Tibial nerve (tissue), 4 donors: ENCODE results near the gene HOXA5. TPM values are rescaled to one million over a fixed set of nuclear protein-coding genes. Genes with fewer than 3 reads are reported as not detected.

Experiments
- DNase-seq, 2 donors: peaks; one replicate each; pipeline ENCODE4 v3.0.0-alpha.2; 2019; ENCODE audit warnings: low spot score in 2 of 2
- H3K27ac ChIP-seq, 4 donors: fragments of 200-600 bp; sonication (generic) in 3 of 4; one replicate each; pipeline ENCODE4 v1.5.1; 2017 to 2019; ENCODE audit warnings: mild to moderate bottlenecking in 1 of 4
- H3K27me3 ChIP-seq, 2 donors: fragments of 200-600 bp; sonication (generic) in 1 of 2; one replicate each; pipeline versions ENCODE4 v1.5.1 to v1.6.0; 2017 to 2019
- H3K36me3 ChIP-seq, 3 donors: fragments of 200-600 bp; sonication (generic); one replicate each; pipeline ENCODE4 v1.5.1; 2018 to 2019
- H3K4me1 ChIP-seq, 4 donors: fragments of 200-600 bp; sonication (generic) in 3 of 4; one replicate each; pipeline ENCODE4 v1.5.1; 2017 to 2019
- H3K4me3 ChIP-seq, 4 donors: fragments of 200-600 bp; sonication (generic) in 3 of 4; one replicate each; pipeline ENCODE4 v1.5.1; 2017 to 2019; ENCODE audit warnings: mild to moderate bottlenecking in 1 of 4, moderate library complexity in 1 of 4
- H3K9me3 ChIP-seq, 4 donors: fragments of 200-600 bp; sonication (generic) in 3 of 4; one replicate each; pipeline ENCODE4 v1.5.1; 2017 to 2019
- EP300 ChIP-seq, 2 donors: sonication (generic); formaldehyde crosslinking; IDR thresholded peaks; one replicate each; pipeline ENCODE4 v1.6.1; 2017; ENCODE audit warnings: antibody characterized with exemption in 2 of 2, mild to moderate bottlenecking in 1 of 2
- POLR2A ChIP-seq, 2 donors: fragments of 450-650 bp; IDR thresholded peaks; one replicate each; pipeline ENCODE4 v1.6.1; 2017; ENCODE audit warnings: antibody characterized with exemption in 2 of 2, mild to moderate bottlenecking in 2 of 2, moderate library complexity in 2 of 2
- WGBS, 2 donors: methylation state at CpG; one replicate each; pipeline ENCODE4 v1.1.5; 2018; 5-methylcytosine and 5-hydroxymethylcytosine counted together
- total RNA-seq, 4 donors: library from RNA; depleted of rRNA; stranded (reverse); fragments of >200 nt; gene quantifications; one replicate each; pipeline ENCODE4 v1.1.0, GENCODE V29; 2016
- TF ChIP-seq, protein P1 (sequence below), 5 experiments: fragments of 200-600 bp in 3 of 5; fragments of 450-650 bp in 2 of 5; sonication (generic) in 3 of 5; IDR thresholded peaks; one replicate each; pipeline ENCODE4 v1.5.1; 2016 to 2019; ENCODE audit warnings: antibody characterized with exemption in 5 of 5, mild to moderate bottlenecking in 3 of 5, moderate library complexity in 2 of 5

The HOXA5 gene
- total RNA-seq, 4 donors from 2014 or later, result 12.0 to 25.9 (median 16.6) TPM

DNA sequence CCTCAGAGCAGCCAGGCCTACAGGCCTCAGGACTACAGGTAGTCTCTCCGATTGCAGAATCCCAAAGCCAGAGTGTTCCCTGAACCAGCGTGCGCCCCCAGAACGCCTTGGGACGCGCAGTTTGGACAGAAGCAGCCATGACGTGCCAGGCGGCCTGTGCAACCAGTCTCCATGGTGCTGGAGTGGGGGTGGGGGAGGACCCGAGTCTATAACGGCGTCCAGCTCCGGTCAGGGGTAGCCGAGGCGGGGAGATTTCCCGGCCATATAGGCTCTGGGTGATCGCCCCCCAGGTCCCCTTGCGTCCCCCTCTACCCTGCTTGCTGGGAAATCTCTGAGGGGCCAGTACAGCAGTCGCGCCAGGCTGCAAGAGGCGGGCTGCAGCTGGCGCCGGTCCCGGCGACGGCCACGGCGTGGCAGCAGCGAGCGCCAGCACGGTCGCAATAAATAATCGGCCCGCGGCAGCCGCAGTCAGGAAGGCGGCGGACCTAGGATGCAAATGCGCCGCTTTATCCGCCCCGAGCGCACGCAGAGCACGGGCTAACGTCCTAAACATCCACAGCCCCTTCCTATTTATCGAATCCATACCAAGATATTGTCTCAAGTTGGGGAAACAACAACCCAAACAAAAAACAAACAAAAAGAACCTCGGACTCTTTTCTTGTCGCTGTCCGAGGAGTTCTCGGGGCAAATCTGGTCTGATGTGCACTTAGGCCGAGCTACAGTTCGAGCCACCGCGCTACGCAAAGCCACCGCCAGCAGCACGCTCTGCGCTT is 7.3 kb upstream of the HOXA5 start:
- Histone ChIP-seq H3K4me3 (peak overlapping the region; percentile 38 to 58 (median 42)), H3K36me3 (no peaks in the 10 kb centered on the region), H3K27me3 (peaks cover 0 to 98% of the 10 kb centered on the region in 2 donors), H3K4me1 (peaks cover 0 to 77% (median 19%) of the 10 kb centered on the region in 4 donors), H3K9me3 (no peaks in the 10 kb centered on the region), H3K27ac (peak overlapping the region in 3 of 4 donors; percentile 87 to 88 (median 88))
- whole genome bisulfite sequencing, 2 donors, result 0 to 1% methylated on average over 50 of the region's 58 CpGs
- DNase-seq, result no peak
- TF ChIP-seq POLR2A (IDR thresholded peaks at IDR 0.05) (peak; percentile 28 to 71), EP300 (IDR thresholded peaks at IDR 0.05) (peak in 1 of 2 donors; percentile 88)
- TF ChIP-seq, protein P1, sequence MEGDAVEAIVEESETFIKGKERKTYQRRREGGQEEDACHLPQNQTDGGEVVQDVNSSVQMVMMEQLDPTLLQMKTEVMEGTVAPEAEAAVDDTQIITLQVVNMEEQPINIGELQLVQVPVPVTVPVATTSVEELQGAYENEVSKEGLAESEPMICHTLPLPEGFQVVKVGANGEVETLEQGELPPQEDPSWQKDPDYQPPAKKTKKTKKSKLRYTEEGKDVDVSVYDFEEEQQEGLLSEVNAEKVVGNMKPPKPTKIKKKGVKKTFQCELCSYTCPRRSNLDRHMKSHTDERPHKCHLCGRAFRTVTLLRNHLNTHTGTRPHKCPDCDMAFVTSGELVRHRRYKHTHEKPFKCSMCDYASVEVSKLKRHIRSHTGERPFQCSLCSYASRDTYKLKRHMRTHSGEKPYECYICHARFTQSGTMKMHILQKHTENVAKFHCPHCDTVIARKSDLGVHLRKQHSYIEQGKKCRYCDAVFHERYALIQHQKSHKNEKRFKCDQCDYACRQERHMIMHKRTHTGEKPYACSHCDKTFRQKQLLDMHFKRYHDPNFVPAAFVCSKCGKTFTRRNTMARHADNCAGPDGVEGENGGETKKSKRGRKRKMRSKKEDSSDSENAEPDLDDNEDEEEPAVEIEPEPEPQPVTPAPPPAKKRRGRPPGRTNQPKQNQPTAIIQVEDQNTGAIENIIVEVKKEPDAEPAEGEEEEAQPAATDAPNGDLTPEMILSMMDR (IDR thresholded peaks at IDR 0.05), result peak; percentile 84 to 94 (median 88)

DNA sequence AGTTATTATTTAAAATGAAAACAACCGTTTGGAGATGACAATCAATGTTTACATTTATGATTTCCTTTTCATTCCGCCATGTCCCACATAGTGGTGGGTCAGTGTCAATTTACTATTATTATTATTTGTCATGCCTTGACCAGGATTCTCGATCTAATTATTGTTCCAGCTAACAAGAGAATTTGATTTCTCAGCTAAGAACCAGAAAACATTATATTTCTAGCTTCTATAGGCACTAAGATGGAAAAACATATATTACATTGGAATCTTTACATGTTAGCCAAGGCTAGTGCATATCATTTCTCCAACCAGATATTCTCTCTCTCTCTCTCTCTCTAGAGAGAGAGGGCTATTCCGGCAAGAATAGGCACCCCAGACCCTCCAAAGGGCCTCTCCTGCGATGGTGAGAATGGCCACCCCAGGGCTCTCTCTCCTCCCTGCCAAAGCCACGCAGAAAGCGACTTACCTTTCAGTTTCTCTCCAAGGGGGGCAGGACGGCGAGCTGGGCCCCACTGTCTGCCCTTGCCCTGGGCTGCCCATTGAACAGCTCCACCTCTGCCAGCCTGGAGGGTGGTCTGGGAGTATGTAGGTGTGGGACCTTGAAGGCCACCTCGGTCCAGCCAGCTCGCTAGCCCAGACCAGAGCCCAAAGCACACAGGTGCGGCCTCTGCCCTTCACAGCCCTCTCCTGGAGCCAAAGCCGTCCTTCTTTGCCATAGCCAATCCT is 6.5 kb upstream of the HOXA5 start:
- Histone ChIP-seq H3K4me1 (peaks cover 0 to 69% (median 12%) of the 10 kb centered on the region in 4 donors), H3K4me3 (peak overlapping the region; percentile 38 to 58 (median 42)), H3K36me3 (peaks cover 0 to 6% (median 0%) of the 10 kb centered on the region in 3 donors), H3K9me3 (no peaks in the 10 kb centered on the region), H3K27ac (peak overlapping the region in 3 of 4 donors; percentile 77 to 88 (median 88)), H3K27me3 (peaks cover 0 to 98% of the 10 kb centered on the region in 2 donors)
- no peak for DNase-seq
- 45 to 57% methylated on average over 7 to 13 of the region's 13 CpGs for WGBS, 2 donors
- TF ChIP-seq EP300 (IDR thresholded peaks at IDR 0.05) (no peak), POLR2A (IDR thresholded peaks at IDR 0.05) (no peak)
- TF ChIP-seq, protein P1 (IDR thresholded peaks at IDR 0.05), result no peak

DNA sequence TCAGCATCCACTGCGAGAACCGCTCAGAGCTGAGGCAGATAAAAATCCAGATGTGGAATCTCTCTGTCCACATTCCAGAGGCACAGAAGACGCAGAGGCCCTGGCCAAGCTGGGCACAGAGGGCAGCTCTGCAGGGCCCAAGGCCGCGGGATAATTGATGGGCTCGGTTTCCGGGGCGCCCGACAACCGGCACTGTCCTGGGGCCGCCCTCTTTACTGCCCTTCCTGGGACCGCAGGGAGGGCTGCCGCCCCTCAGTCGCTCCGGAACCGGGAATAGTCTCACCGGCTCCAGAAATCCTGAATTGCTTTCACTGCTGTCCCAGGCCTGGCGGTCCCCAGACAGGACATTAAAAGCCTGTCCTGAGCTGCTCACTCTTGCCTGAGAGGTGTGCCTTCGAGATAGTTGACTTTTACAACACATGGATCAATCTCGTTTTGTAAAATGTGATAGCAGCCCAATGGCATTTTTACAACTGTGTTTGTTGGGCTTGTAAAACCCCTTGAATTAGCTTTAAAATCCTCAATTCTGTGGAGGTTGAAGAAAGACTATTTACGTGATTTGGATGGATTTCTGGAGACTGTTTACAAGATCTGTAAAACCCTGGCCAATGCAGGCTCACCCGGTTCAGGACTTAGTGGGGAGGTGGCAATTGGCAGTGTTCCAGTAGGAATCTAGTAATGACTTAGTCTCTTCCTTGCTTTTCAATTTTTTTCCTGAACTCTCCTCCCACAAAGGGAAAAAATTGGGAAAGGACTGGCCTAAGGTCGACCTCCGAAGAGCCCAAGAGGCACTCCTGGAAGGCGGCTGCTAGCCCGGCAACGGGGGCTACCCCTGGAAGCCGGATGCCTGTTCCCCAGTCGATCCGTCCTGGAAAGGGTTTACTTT is 5.5 kb upstream of the HOXA5 start:
- Histone ChIP-seq H3K4me3 (peak overlapping the region; percentile 38 to 58 (median 42)), H3K9me3 (no peaks in the 10 kb centered on the region), H3K27ac (peak overlapping the region; percentile 67 to 88 (median 76)), H3K4me1 (peaks cover 0 to 69% (median 11%) of the 10 kb centered on the region in 4 donors), H3K36me3 (peaks cover 0 to 16% (median 0%) of the 10 kb centered on the region in 3 donors), H3K27me3 (peaks cover 0 to 98% of the 10 kb centered on the region in 2 donors)
- 37 to 46% methylated on average over 22 to 29 of the region's 30 CpGs for WGBS, 2 donors
- no peak for DNase-seq
- TF ChIP-seq POLR2A (IDR thresholded peaks at IDR 0.05) (no peak), EP300 (IDR thresholded peaks at IDR 0.05) (no peak)
- TF ChIP-seq, protein P1 (IDR thresholded peaks at IDR 0.05), result no peak

DNA sequence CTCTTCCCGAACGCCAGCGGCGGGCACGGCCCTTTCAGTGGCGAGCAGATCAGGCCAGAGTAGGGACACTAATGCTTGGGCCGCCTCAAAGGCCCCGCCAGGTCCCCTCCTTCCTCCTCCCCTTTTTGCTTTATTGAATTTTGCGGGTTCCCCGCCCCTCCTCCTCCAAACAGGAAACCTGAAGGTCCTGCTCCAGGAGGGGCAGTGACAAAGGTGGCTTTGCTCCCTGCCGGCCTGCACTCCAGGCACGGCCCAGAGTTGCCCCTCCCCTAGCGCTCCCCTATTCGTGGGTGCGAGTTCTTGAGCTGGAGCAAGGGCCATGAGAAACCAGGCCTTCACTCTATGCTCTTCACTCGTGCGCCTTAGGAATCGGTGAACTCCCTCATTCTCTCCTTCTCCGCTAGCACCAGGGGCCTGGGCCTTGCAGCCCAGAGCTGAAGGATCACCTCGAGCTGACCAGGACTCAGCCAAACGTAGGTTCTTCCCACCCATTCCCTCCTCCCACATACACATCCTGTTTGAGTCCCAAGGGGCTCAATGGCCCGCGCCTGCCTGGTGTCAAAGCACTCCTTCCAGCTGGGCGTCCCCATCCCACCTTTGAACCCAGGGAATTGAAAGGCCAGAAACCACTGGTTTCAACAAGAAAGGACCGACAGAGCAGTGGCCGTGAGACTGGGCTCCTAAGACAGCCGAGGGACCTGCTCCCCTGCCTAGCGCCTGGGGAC is 4.7 kb upstream of the HOXA5 start:
- no peak for DNase-seq
- Histone ChIP-seq H3K27ac (peak overlapping the region; percentile 67 to 88 (median 76)), H3K36me3 (peaks cover 0 to 20% (median 0%) of the 10 kb centered on the region in 3 donors), H3K9me3 (no peaks in the 10 kb centered on the region), H3K27me3 (peaks cover 0 to 98% of the 10 kb centered on the region in 2 donors), H3K4me3 (peak overlapping the region; percentile 38 to 58 (median 42)), H3K4me1 (peaks cover 0 to 69% (median 12%) of the 10 kb centered on the region in 4 donors)
- 16 to 26% methylated on average over 23 to 24 of the region's 28 CpGs for WGBS, 2 donors
- TF ChIP-seq POLR2A (IDR thresholded peaks at IDR 0.05) (no peak), EP300 (IDR thresholded peaks at IDR 0.05) (peak in 1 of 2 donors; percentile 19)
